GM18861 (cell line): Measurements from ENCODE around the gene ASCC1.
A peak's percentile ranks its signal among the peaks of the same experiment; 100 is the strongest.
"Not testable (repeated sequence)": the region's sequence is repeated elsewhere in the genome, so short reads cannot be mapped to it uniquely, and the experiment has no call there.

ENCODE experiments used
- ATAC-seq: cut with Tn5 transposase; IDR thresholded peaks from one replicate; pipeline ENCODE4 v1.9.1; 2021; ENCODE audit not compliant: unreplicated experiment

The ASCC1 gene

GRCh38 chr10:72133517-72133916 lies 82.6 kb downstream of the ASCC1 start:
- peak; percentile 93 for ATAC-seq

GRCh38 chr10:72132854-72133253 lies 83.2 kb downstream of the ASCC1 start:
- peak; percentile 3 for ATAC-seq

- ATAC-seq, result no peak
These were observed 88.5 kb downstream of the ASCC1 start for GRCh38 chr10:72127571-72127970.

- no peak for ATAC-seq
These were observed 89.2 kb downstream of the ASCC1 start for GRCh38 chr10:72126872-72127232.

- ATAC-seq, result no peak
These were observed 89.7 kb downstream of the ASCC1 start for GRCh38 chr10:72126184-72126871.

- ATAC-seq, result no peak
These were observed 91.1 kb downstream of the ASCC1 start for GRCh38 chr10:72124989-72125388.

GRCh38 chr10:72124381-72124780 lies 91.7 kb downstream of the ASCC1 start:
- ATAC-seq, result no peak

GRCh38 chr10:72123616-72124015 lies 92.5 kb downstream of the ASCC1 start:
- ATAC-seq, result no peak

- no peak for ATAC-seq
These were observed 93.9 kb downstream of the ASCC1 start for GRCh38 chr10:72122221-72122620.

GRCh38 chr10:72121389-72121788 lies 94.7 kb downstream of the ASCC1 start:
- no peak for ATAC-seq

- no peak for ATAC-seq
These were observed 99.7 kb downstream of the ASCC1 start for GRCh38 chr10:72116372-72116771.

- no peak for ATAC-seq
These were observed 101.2 kb downstream of the ASCC1 start for GRCh38 chr10:72114706-72115450.

GRCh38 chr10:72110673-72111401 lies 105.2 kb downstream of the ASCC1 start:
- ATAC-seq, result no peak

GRCh38 chr10:72109636-72110157 lies 106.4 kb downstream of the ASCC1 start:
- no peak for ATAC-seq

GRCh38 chr10:72108830-72109635 lies 107.0 kb downstream of the ASCC1 start:
- ATAC-seq, result no peak

- ATAC-seq, result not testable (repeated sequence)
These were observed 108.1 kb downstream of the ASCC1 start for GRCh38 chr10:72108004-72108370.

- ATAC-seq, result no peak
These were observed 108.6 kb downstream of the ASCC1 start for GRCh38 chr10:72107325-72108003.

GRCh38 chr10:72106896-72107295 lies 109.2 kb downstream of the ASCC1 start:
- no peak for ATAC-seq

GRCh38 chr10:72106154-72106849 lies 109.8 kb downstream of the ASCC1 start:
- no peak for ATAC-seq

- no peak for ATAC-seq
These were observed 110.4 kb downstream of the ASCC1 start for GRCh38 chr10:72105710-72106109.
